Activated naive CD4-positive, alpha-beta T cell treated with anti-CD3 and anti-CD28 coated beads, Interleukin-2, amount 50 U/mL, for 72 hours (primary cell): Measurements from ENCODE around the gene EVI5. TPM values are rescaled to one million over a fixed set of nuclear protein-coding genes. Genes with fewer than 3 reads are reported as not detected.

ENCODE experiments used
- ATAC-seq, 2 donors: fragments of 150-1000 bp; cut with Tn5 transposase; 2 replicates each; pipeline ENCODE4 v1.10.0; 2021; ENCODE audit warnings: mild to moderate bottlenecking in 2 of 2, moderate library complexity in 2 of 2
- DNase-seq, 2 donors: peaks; one replicate each; pipeline ENCODE4 v3.0.0; 2021 to 2022; ENCODE audit warnings: low spot score in 2 of 2
- H3K27ac Mint-ChIP-seq, 2 donors: one replicate each; pipeline ENCODE4 v1.8.0; 2022; ENCODE audit warnings: mild to moderate bottlenecking in 2 of 2, mixed read lengths in 2 of 2
- H3K36me3 Mint-ChIP-seq, 2 donors: one replicate each; pipeline ENCODE4 v1.8.0; 2022; ENCODE audit warnings: mixed read lengths in 2 of 2
- H3K9me3 Mint-ChIP-seq, 2 donors: one replicate each; pipeline ENCODE4 v1.8.0; 2022; ENCODE audit warnings: mixed read lengths in 2 of 2
- total RNA-seq, 2 donors: library from RNA; stranded (reverse); gene quantifications; one replicate each; pipeline ENCODE4 v1.2.3, GENCODE V29; 2022

EVI5 gene
- total RNA-seq, 2 donors from 2014 or later: 20.9 to 68.0 TPM

DNA sequence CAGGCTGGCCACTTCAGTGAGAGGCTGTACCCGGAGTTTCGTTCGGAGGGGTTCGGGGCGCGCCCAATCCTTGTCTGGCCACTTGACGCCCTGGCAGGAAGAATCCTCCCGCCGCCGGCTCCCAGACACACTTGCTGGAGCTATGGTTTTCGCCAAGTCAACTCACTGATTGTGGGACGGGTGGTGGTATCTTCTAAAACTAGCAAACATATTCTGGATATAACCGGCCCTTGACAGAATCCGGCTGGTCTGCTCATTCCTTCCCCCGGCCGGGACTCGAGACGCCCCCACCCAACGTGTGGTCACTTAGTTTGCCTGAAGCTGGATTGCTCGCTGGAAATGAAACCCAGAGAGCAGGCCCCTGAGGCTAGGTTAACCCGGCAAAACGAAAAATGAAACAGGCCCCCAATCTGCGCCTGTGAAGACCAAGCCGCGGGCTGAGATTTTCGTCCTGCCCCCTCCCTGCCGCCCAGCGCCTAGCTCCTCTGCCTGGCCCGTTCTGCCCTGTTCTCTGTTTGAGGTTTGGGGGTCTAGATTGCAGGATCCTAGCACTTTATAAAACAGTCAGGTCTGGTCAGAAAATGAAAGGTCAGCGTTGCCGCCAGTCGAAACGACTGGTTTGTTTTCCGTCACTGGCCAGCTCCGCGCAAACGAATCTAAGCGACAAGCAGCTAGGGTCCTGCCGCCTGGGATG, 302.8 kb downstream of the EVI5 start:
- no peaks in the 10 kb centered on the region for H3K9me3 Mint-ChIP-seq
- DNase-seq: no peak
- H3K36me3 Mint-ChIP-seq: peaks cover 71 to 74% of the 10 kb centered on the region in 2 donors
- no peak for ATAC-seq
- peak overlapping the region; percentile 94 to 97 for H3K27ac Mint-ChIP-seq

DNA sequence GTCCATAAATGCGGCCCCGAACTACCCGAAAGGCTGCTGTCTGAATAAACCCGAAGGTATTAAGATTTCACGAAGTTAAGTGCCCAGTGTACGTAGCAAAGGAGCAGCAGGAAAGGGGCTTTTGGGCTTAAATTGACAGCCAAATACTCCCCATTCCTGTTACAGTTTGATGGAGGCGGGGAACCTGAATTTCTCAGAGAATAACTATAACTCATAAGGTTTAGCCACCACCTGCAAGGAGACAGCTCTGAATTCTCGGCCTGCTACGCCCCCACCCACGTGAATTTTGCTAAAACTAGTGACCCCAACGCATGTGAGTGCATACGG, 303.3 kb downstream of the EVI5 start:
- H3K9me3 Mint-ChIP-seq: no peaks in the 10 kb centered on the region
- H3K27ac Mint-ChIP-seq: peak overlapping the region; percentile 55 to 94
- peaks cover 71 to 79% of the 10 kb centered on the region in 2 donors for H3K36me3 Mint-ChIP-seq
- DNase-seq (no peak), ATAC-seq (no peak)

DNA sequence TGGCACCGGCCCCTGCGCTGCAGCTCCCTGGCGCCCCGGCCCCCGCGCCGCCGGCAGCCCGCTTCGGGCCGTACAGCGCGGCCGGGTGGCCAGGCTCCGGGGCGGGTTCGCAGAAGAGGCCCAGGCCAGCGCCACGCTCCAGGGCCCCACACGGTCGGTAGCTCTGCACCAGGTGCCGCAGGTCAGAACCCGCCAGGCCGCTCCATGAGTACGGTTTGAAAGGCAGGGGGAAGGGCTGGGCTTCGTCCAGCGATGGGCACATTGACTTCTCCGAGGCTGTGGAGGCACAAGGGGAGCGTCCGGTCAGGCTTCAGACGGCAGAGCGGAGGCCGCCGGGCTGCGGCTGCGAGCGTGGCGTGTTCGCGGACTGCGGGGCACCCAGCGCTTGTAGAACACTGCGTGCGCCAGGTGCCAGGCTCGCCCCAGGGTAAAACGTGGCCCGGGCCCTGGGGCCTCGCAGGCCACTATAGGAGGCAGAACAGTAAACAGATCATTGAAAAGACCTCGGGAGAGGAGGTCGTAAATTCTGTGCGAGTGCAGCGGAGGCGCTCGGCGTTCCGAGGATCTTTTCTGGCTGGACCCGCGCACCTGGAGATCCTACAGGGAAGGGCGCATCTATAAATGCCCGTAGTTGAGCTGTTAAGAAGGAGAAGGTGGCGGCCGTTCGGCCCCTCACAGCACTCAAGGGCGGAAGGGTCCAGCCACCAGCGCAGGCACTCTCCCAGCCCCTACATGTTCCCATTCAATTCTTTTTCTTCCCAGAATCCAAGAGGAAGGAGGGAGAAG, 303.9 kb downstream of the EVI5 start:
- no peak for ATAC-seq
- Mint-ChIP-seq H3K36me3 (peaks cover 71 to 84% of the 10 kb centered on the region in 2 donors), H3K27ac (peak overlapping the region; percentile 55 to 94), H3K9me3 (no peaks in the 10 kb centered on the region)
- no peak for DNase-seq

DNA sequence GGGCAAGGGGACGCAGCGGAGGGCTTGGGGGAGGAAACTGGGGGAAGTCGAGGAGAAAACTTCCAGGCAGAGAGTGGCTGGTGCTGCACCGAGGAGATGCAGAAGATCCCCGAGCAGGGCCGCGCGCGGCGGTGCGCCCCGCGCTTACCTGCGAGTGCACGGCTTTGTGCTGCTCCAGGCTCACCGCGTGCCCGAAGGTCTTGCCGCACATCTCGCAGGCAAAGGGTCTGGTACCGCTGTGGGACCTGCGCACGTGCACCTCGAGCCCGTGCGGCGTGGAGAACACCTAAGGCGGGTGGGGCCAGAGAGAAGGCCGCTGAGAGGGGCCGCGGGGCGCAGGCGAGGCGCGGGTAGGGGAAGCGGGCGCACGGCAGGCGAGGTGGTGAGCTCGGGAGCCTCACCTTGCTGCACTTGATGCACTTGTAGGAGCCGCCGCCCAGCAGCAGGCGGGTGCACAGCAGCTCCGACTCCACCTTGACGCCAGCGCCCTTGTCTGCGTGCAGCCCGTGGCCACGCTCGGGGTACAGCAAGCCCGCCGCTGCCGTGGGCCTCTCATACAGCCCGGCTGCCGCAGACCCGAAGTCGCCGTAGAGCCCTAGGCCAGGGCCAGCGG, 304.6 kb downstream of the EVI5 start:
- DNase-seq (no peak), ATAC-seq (no peak)
- Mint-ChIP-seq H3K9me3 (no peaks in the 10 kb centered on the region), H3K36me3 (peaks cover 75 to 91% of the 10 kb centered on the region in 2 donors), H3K27ac (peak overlapping the region in 1 of 2 donors; percentile 92)

DNA sequence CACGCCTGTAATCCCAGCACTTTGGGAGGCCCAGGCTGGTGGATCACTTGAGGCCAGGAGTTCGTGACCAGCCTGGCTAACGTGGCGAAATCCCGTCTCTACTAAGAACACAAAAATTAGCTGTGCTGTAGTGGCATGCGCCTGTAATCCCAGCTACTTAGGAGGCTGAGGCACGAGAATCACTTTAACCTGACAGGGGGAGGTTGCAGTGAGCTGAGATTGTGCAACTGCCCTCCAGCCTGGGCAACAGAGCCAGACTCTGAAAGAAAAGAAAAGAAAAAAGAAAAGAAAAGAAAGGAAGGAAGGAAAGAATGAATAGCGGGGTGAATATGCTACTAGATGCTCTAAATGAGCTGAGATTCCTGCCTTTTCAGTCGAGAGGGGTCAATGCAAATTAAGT, 305.3 kb downstream of the EVI5 start:
- no peaks in the 10 kb centered on the region for H3K9me3 Mint-ChIP-seq
- H3K36me3 Mint-ChIP-seq: peaks cover 70 to 91% of the 10 kb centered on the region in 2 donors
- H3K27ac Mint-ChIP-seq: peak overlapping the region; percentile 92 to 98
- ATAC-seq (no peak), DNase-seq (no peak)

DNA sequence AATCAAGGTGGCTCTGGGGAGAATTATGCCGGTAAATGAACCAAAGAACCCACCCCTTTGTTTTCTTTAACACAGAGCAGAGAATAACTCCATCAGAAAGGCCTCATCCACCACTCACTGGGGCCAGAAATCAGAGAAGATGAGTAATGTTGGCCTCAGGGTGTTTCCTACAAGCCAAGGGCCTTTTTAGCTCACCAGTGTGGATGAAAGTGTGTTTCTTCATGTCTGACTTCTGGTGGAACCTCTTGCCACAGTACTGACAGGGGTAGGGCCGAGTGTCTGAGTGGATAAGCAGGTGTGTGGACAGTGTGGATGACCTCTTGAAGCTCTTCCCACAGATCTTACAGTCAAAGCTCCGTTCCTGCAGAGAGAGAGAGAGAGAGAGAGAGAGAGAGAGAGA, 306.5 kb downstream of the EVI5 start:
- peak; percentile 33 to 55 for ATAC-seq

DNA sequence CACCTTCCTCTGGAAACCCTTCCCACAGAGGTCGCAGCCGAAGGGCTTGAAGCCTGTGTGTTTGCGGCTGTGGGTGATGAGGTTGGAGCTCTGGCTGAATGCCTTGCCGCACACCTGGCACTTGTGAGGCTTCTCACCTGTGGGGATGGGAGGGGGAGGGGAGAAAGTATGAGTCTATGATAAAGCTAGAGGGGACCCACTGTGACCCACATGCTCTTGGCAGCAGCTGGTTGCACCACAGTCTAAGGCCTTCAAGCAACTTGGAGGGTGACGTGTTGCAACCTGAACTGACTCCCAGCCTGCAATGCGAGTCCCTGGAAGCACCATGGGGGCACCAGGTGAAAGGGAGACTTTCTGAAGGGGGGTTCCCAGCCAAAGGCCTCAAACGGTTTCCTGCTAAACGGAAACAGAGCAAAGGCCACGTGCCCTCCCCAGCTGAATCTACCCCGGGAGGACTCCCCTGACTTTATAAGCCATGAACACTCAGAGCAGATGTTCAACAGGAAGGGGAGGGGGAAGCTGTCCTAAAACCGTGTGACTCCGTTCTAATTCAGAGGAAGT, 308.8 kb downstream of the EVI5 start:
- H3K9me3 Mint-ChIP-seq: no peaks in the 10 kb centered on the region
- DNase-seq: peak; percentile 52 to 79
- H3K27ac Mint-ChIP-seq: peak overlapping the region; percentile 89 to 91
- H3K36me3 Mint-ChIP-seq: peaks cover 55 to 79% of the 10 kb centered on the region in 2 donors
- peak; percentile 45 for ATAC-seq

More for the DNA sequence above, 306.5 kb downstream of the EVI5 start:
- DNase-seq: peak in 1 of 2 donors; percentile 40
- Mint-ChIP-seq H3K9me3 (no peaks in the 10 kb centered on the region), H3K36me3 (peaks cover 65 to 88% of the 10 kb centered on the region in 2 donors), H3K27ac (peak overlapping the region; percentile 92 to 98)

DNA sequence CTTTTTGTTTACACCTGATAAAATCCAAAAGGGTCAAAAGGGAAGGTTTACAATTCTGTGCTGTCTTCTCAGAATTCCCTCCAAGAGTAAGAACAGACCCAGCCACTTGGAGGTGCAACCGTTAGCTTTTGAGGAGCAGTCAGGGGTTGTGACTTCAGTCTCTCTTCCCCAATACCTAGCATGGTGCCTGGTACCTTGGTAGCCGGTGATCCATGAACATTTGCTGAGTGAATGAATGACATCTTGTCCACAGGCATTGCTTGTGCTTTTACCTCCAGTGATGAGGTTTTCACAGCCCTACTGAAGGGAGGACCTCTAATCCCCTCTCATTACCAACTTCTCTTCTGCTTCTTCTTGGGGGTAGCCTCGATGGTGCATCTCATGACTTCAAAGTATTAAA, 309.9 kb downstream of the EVI5 start:
- DNase-seq (no peak), ATAC-seq (no peak)
- H3K9me3 Mint-ChIP-seq: no peaks in the 10 kb centered on the region
- peak overlapping the region; percentile 81 to 91 for H3K27ac Mint-ChIP-seq
- H3K36me3 Mint-ChIP-seq: peaks cover 51 to 76% of the 10 kb centered on the region in 2 donors

DNA sequence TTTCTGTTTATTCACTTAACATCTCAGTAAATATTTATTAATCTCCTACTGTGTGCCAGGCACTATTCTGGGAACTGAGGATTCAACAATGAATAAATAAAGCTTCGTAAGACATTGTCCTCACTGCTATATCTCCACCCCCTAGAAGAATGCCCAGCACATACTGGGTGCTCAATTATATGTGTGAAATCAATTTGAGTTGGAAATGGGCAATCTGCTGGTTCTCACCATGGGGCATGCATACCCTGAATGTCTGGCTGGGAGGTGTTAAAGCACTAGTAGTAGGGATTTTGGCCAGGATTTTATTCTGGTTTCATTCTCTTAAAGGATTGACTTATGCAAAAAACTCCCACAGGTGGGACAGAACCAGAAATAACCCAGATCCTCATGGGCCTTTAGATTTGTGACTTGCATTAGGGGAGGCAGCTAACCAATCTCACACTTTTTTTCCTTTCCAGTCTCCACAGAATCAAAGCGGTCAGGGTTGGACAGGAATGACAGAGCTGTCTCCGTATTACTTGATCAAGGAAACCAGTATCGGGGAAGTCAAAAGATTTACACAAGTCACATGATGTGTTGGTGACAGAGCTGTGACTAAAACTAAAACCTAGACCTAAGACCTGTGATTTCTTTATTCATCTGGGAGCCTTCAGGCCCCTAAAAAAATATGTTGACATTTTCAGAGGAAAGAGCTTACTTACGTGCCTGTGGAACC, 311.0 kb downstream of the EVI5 start:
- Mint-ChIP-seq H3K27ac (peak overlapping the region; percentile 57 to 91), H3K9me3 (no peaks in the 10 kb centered on the region), H3K36me3 (peaks cover 46 to 65% of the 10 kb centered on the region in 2 donors)
- ATAC-seq (peak; percentile 72 to 85), DNase-seq (peak; percentile 56 to 59)

DNA sequence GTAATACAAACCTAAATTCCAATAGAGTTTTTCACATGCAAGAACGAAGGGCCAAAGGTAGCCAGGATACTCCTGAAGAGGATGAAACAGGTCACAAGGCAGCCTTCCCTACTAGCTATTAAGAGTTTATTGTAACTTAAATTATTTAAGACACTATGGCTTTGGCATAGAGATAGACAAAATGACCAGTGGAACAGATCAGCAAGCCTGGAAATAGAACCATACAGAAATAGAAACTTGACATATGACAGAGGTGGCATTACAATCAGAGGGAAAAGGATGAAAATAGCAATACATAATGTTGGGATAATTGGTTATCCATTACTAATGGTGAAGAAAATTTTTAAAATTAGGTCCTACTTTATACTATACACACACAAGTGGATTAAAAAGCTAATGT, 314.7 kb downstream of the EVI5 start:
- ATAC-seq: no peak
- DNase-seq: no peak
- Mint-ChIP-seq H3K27ac (no peak overlapping the region), H3K9me3 (no peaks in the 10 kb centered on the region), H3K36me3 (peaks cover 31 to 34% of the 10 kb centered on the region in 2 donors)

DNA sequence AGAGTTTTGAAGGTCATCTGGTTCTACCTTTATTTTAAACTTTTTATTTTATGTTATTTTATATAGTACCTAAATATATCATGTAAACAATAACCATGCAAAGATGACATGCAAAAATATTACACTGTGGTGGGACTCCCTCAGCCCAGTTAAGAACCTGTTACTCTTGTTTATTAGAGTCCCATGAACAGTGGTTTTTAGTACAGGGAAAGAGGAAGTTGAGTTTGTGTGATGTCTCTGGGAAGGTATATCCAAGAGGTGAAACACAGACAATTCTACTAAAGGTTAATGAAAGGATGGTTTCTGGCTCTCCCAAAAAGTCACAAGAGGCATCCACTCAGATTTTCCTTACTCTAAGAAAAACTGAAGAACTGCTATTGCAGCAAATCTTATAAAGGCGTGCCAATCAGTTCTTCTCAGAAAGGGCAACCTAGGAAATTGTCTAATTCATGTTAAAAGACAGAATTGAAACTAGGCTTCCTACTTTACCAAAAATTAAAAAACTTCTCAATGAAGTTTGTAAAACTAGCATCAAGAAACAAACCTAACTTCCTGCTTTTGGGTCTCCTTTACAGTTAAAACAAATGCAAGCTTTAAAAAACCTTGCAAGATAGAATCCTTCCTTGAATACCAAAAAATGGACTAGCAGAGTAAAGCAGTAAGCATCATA, 318.1 kb downstream of the EVI5 start:
- no peak for ATAC-seq
- no peak for DNase-seq
- H3K36me3 Mint-ChIP-seq: peaks cover 7 to 24% of the 10 kb centered on the region in 2 donors
- H3K27ac Mint-ChIP-seq: no peak overlapping the region
- H3K9me3 Mint-ChIP-seq: no peaks in the 10 kb centered on the region

DNA sequence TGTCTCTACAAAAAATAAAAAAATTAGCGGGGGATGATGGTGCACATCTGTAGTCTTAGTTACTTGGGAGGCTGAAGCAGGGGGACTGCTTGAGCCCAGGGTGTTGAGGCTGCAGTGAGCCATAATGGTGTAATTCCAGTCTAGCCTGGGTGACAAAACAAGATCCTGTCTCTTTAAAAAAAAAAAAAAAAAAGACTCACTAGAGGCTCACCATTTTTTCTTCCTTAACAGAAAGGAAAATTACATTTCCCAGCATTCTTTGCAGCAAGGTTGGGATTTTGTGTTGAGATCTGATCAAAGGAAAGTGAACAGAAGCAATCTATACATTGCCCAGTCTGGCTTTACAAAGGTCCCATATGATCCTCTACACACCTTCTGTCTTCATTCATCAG, 319.7 kb downstream of the EVI5 start:
- no peaks in the 10 kb centered on the region for H3K9me3 Mint-ChIP-seq
- peak overlapping the region in 1 of 2 donors; percentile 62 for H3K27ac Mint-ChIP-seq
- H3K36me3 Mint-ChIP-seq: peaks cover 0 to 21% of the 10 kb centered on the region in 2 donors
- ATAC-seq (no peak), DNase-seq (no peak)

DNA sequence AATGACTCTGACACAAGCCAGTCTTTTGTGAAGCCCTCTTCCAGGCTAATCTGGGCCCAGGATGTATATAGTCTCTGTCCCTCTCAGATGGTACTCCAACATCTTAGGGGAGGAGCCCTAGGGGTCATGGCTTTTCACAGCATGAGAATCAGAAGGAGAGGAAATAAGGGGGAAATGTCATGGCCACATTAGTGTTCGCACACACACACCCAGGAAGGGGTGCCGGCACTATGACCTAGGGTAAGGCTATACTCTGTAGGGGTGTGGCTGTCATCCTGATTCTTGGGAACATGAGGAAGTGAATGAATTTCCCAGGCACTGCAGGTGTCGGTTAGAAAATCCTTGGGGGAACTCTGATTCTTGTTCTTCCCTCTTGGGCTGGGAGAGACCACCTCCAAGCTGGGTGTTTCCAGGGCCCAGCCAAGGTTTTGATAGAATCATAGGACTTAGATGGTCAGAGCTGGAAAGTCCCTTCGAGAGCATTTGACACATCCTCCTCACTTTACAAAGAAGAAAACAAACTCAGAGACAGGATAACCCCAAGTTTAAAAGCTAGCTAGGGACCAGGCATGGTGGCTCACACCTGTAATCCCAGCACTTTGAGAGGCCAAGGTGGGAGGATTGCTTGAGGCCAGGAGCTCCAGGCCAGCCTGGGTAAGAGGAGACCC, 320.2 kb downstream of the EVI5 start:
- H3K9me3 Mint-ChIP-seq: no peaks in the 10 kb centered on the region
- H3K27ac Mint-ChIP-seq: peak overlapping the region; percentile 62 to 87
- DNase-seq (no peak), ATAC-seq (peak; percentile 25 to 70)
- peaks cover 0 to 18% of the 10 kb centered on the region in 2 donors for H3K36me3 Mint-ChIP-seq

DNA sequence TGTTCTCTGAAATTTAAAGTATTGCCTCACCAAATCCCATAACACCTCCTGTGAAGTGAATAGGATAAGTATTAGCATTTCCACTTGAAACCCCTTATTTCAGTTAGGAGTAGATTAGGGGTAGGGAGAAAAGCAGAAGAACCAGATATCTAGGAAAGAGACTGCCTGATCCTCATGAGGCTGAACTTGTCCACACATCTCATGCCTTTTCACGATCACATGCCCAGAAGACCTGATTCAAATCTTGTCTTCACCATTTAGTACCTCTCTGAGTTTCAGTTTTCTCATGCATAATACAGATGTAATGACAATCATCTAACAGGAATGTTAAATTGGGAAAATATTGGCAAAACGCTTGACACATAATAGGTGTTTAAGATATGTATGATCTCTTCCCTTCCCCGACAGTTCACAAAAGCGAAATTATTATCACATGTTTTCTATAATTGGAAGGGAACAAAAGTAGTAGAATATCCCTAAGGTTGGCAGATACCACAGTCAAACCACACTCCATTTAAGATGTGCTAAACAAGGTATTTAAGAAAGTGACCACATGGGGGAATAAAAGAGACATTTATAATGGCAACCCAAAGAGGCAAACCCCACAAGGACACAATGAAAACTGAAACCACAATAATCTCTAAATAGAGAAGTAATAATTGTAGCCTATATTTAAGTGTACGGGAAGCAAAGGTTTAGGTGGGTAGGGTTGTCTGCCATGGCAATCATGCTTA, 323.4 kb downstream of the EVI5 start:
- Mint-ChIP-seq H3K9me3 (no peaks in the 10 kb centered on the region), H3K36me3 (peaks cover 0 to 12% of the 10 kb centered on the region in 2 donors), H3K27ac (no peak overlapping the region)
- no peak for ATAC-seq
- no peak for DNase-seq

DNA sequence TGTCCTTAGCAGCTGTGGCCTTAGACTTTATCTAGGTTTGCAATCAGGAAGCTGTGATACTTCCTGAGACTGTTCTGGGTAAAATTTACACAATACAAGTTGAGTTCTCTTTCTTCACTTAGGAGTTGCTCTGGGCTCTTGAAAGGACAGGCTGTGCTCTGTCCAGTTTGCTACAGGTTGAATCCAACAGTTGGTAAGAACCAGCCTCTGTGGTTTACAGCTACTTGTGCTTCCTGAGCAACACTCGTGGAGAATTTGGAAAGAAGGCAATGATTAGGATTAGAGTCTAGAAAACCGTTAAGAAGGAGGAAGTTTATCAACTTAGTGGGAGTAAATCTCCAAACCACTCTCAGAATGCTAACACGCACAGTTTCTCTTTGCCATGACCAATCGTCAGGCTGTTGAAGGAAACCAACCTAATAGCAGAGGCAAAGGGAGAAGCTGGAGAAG, 325.0 kb downstream of the EVI5 start:
- H3K27ac Mint-ChIP-seq: peak overlapping the region in 1 of 2 donors; percentile 14
- H3K36me3 Mint-ChIP-seq: peaks cover 0 to 5% of the 10 kb centered on the region in 2 donors
- ATAC-seq: no peak
- no peak for DNase-seq
- H3K9me3 Mint-ChIP-seq: no peaks in the 10 kb centered on the region
